DND-41 (cell line): ENCODE results near the gene TSSK6.
A peak's percentile ranks its signal among the peaks of the same experiment; 100 is the strongest.

Source experiments
- ATAC-seq: fragments of 200-7000 bp; cut with Tn5 transposase; 3 replicates; pipeline ENCODE4 v1.9.1; 2021; ENCODE audit warnings: low read depth; ENCODE audit not compliant: insufficient read depth
- DNase-seq: peaks from one replicate; pipeline ENCODE4 v3.0.0-alpha.2; 2020
- H2AFZ ChIP-seq: 2 replicates; pipeline ENCODE4 v1.6.0; 2012; ENCODE audit warnings: low read depth, low read length
- H3K27ac ChIP-seq: 2 replicates; pipeline ENCODE4 v1.5.1; 2012; ENCODE audit warnings: low read length, inconsistent platforms
- H3K27me3 ChIP-seq: fragments of 200-600 bp; sonication (generic); 2 replicates; pipeline ENCODE4 v1.6.0; 2012; ENCODE audit warnings: low read length, mild to moderate bottlenecking, inconsistent platforms; ENCODE audit not compliant: insufficient read depth, poor library complexity
- H3K36me3 ChIP-seq: 2 replicates; pipeline ENCODE4 v1.5.1; 2012; ENCODE audit warnings: low read length, inconsistent platforms; ENCODE audit not compliant: insufficient read depth
- H3K4me1 ChIP-seq: 2 replicates; pipeline ENCODE4 v1.5.1; 2012; ENCODE audit warnings: mild to moderate bottlenecking, low read length; ENCODE audit not compliant: insufficient read depth
- H3K4me2 ChIP-seq: 2 replicates; pipeline ENCODE4 v1.6.0; 2012; ENCODE audit warnings: mild to moderate bottlenecking, moderate library complexity, low read length, inconsistent platforms; ENCODE audit not compliant: insufficient read depth
- H3K4me3 ChIP-seq, 2 experiments: fragments of 200-600 bp in 1 of 2; shearing (Covaris generic) in 1 of 2; 2 replicates each; pipeline ENCODE4 v1.5.1; 2012 to 2016; ENCODE audit warnings: inconsistent platforms in 2 of 2, low read length in 2 of 2, mild to moderate bottlenecking in 2 of 2, low read depth in 1 of 2, moderate library complexity in 1 of 2
- H3K79me2 ChIP-seq: 2 replicates; pipeline ENCODE4 v1.6.0; 2012; ENCODE audit warnings: low read length, inconsistent platforms; ENCODE audit not compliant: insufficient read depth
- H3K9ac ChIP-seq: 2 replicates; pipeline ENCODE4 v1.6.0; 2012; ENCODE audit warnings: low read depth, mild to moderate bottlenecking, inconsistent platforms, low read length, moderate library complexity
- H3K9me3 ChIP-seq: 2 replicates; pipeline ENCODE4 v1.5.1; 2012; ENCODE audit warnings: low read length, moderate library complexity, mild to moderate bottlenecking, inconsistent platforms; ENCODE audit not compliant: insufficient read depth, severe bottlenecking
- H4K20me1 ChIP-seq: 2 replicates; pipeline ENCODE4 v1.6.0; 2012; ENCODE audit warnings: low read length; ENCODE audit not compliant: insufficient read depth
- CTCF ChIP-seq: IDR thresholded peaks from 2 replicates; pipeline ENCODE4 v1.5.1; 2012; ENCODE audit warnings: borderline replicate concordance, low read length, moderate library complexity, mild to moderate bottlenecking; ENCODE audit not compliant: poor library complexity, severe bottlenecking; ENCODE audit errors: extremely low read depth
- EZH2 ChIP-seq: IDR thresholded peaks from 3 replicates; pipeline ENCODE4 v1.6.1; 2012; ENCODE audit warnings: borderline replicate concordance, low read depth, mild to moderate bottlenecking, moderate library complexity, low read length, inconsistent platforms; ENCODE audit not compliant: severe bottlenecking

TSSK6 gene

GRCh38 chr19:19487077-19487949, 28.0 kb downstream of the TSSK6 start:
- Histone ChIP-seq H2AFZ (no peak overlapping the region), H3K4me2 (no peak overlapping the region), H3K79me2 (peaks cover 94% of the 10 kb centered on the region), H3K9ac (no peak overlapping the region), H3K4me1 (peaks cover 27% of the 10 kb centered on the region), H3K4me3 (no peak overlapping the region), H3K27ac (peak overlapping the region; percentile 39; the same call in 1 of the 2 replicates), H4K20me1 (peaks cover 86% of the 10 kb centered on the region), H3K36me3 (peaks cover 69% of the 10 kb centered on the region), H3K27me3 (no peaks in the 10 kb centered on the region), H3K9me3 (no peaks in the 10 kb centered on the region)
- TF ChIP-seq CTCF, result no peak
- TF ChIP-seq EZH2, result no peak
- ATAC-seq (no peak), DNase-seq (no peak)

GRCh38 chr19:19486343-19487076, 28.8 kb downstream of the TSSK6 start:
- Histone ChIP-seq H4K20me1 (peaks cover 82% of the 10 kb centered on the region), H3K4me1 (peaks cover 27% of the 10 kb centered on the region), H3K27me3 (no peaks in the 10 kb centered on the region), H3K9me3 (no peaks in the 10 kb centered on the region), H3K36me3 (peaks cover 67% of the 10 kb centered on the region), H3K4me3 (no peak overlapping the region), H3K4me2 (no peak overlapping the region), H3K27ac (no peak overlapping the region), H2AFZ (no peak overlapping the region), H3K79me2 (peaks cover 94% of the 10 kb centered on the region), H3K9ac (no peak overlapping the region)
- DNase-seq (no peak), ATAC-seq (no peak)
- TF ChIP-seq EZH2, result no peak
- no peak for TF ChIP-seq CTCF

- peaks cover 67% of the 10 kb centered on the region for H3K36me3 ChIP-seq
- no peak overlapping the region for H3K4me2 ChIP-seq
- no peak overlapping the region for H3K9ac ChIP-seq
- DNase-seq (no peak), ATAC-seq (no peak)
- H3K4me3 ChIP-seq, result no peak overlapping the region
- H3K27ac ChIP-seq, result 0 out of 2 replicates have a peak overlapping the region, but pooled peaks have one; percentile 21
- peaks cover 27% of the 10 kb centered on the region for H3K4me1 ChIP-seq
- no peaks in the 10 kb centered on the region for H3K9me3 ChIP-seq
- H3K79me2 ChIP-seq, result peaks cover 94% of the 10 kb centered on the region
- H4K20me1 ChIP-seq, result peaks cover 82% of the 10 kb centered on the region
- no peaks in the 10 kb centered on the region for H3K27me3 ChIP-seq
- TF ChIP-seq CTCF, result no peak
- no peak for TF ChIP-seq EZH2
- no peak overlapping the region for H2AFZ ChIP-seq
These were observed 29.4 kb downstream of the TSSK6 start for GRCh38 chr19:19485998-19486290.
